ENCODE results near the gene PTH. TPM values are rescaled to one million over a fixed set of nuclear protein-coding genes. Genes with fewer than 3 reads are reported as not detected.

The PTH gene
- total RNA-seq: not detected
- polyA plus RNA-seq: not detected

- Histone ChIP-seq H3K36me3 (ENCODE audit: insufficient read depth, low read length) (no peaks in the 10 kb centered on the region), H3K27me3 (ENCODE audit: insufficient read depth, low read length, poor library complexity, severe bottlenecking) (no peaks in the 10 kb centered on the region), H3K27ac (ENCODE audit: low read depth, low read length) (no peak within 1 kb of the TSS), H3K4me3 (ENCODE audit: low read length) (no peak within 1 kb of the TSS), H3K9me3 (ENCODE audit: low read length) (no peaks in the 10 kb centered on the region), H3K4me1 (ENCODE audit: insufficient read depth, low read length) (no peaks in the 10 kb centered on the region)
- Mint-ChIP-seq H3K4me1 (no peaks in the 10 kb centered on the region), H3K4me3 (no peak within 1 kb of the TSS), H3K36me3 (no peaks in the 10 kb centered on the region), H3K27me3 (peaks cover 12 to 32% of the 10 kb centered on the region in 2 donors), H3K9me3 (peaks cover 0 to 3% (median 0%) of the 10 kb centered on the region in 5 donors), H3K27ac (no peak within 1 kb of the TSS)
- POLR2A ChIA-PET: no interaction called here
- DNase-seq: no peak
- CTCF ChIA-PET: no interaction called here
Measured at GRCh38 chr11:13495929-13496328, at the start of gene PTH. Gene PTH, minus strand, starts transcription at chr11:13495997. Its CDS starts 3,142 bp downstream, at chr11:13492855.

- DNase-seq: no peak
- Mint-ChIP-seq H3K9me3 (peaks cover 4 to 52% (median 21%) of the 10 kb centered on the region in 5 donors), H3K4me3 (no peak overlapping the region), H3K36me3 (peaks cover 2 to 21% (median 3%) of the 10 kb centered on the region in 3 donors), H3K4me1 (no peaks in the 10 kb centered on the region), H3K27ac (no peak overlapping the region), H3K27me3 (peaks cover 12 to 15% of the 10 kb centered on the region in 2 donors)
- no peaks in the 10 kb centered on the region for H3K36me3 ChIP-seq (ENCODE audit: insufficient read depth, low read length)
- no peaks in the 10 kb centered on the region for H3K4me1 ChIP-seq (ENCODE audit: insufficient read depth, low read length)
- CTCF ChIA-PET: no interaction called here
- POLR2A ChIA-PET: no interaction called here
- no peaks in the 10 kb centered on the region for H3K9me3 ChIP-seq (ENCODE audit: low read length)
- no peak overlapping the region for H3K27ac ChIP-seq (ENCODE audit: low read depth, low read length)
- H3K4me3 ChIP-seq (ENCODE audit: low read length): no peak overlapping the region
- no peaks in the 10 kb centered on the region for H3K27me3 ChIP-seq (ENCODE audit: insufficient read depth, low read length, poor library complexity, severe bottlenecking)
Measured at GRCh38 chr11:13538044-13538443, 42.2 kb upstream of the PTH start.

- CTCF ChIA-PET: no interaction called here
- no peak for DNase-seq
- Histone ChIP-seq H3K27ac (ENCODE audit: low read depth, low read length) (no peak overlapping the region), H3K27me3 (ENCODE audit: insufficient read depth, low read length, poor library complexity, severe bottlenecking) (no peaks in the 10 kb centered on the region), H3K4me3 (ENCODE audit: low read length) (no peak overlapping the region), H3K36me3 (ENCODE audit: insufficient read depth, low read length) (no peaks in the 10 kb centered on the region), H3K4me1 (ENCODE audit: insufficient read depth, low read length) (no peaks in the 10 kb centered on the region), H3K9me3 (ENCODE audit: low read length) (no peaks in the 10 kb centered on the region)
- no peak overlapping the region for H3K27ac Mint-ChIP-seq
- H3K4me3 Mint-ChIP-seq: no peak overlapping the region
- H3K36me3 Mint-ChIP-seq: peaks cover 2 to 23% (median 3%) of the 10 kb centered on the region in 3 donors
- peaks cover 7 to 51% (median 22%) of the 10 kb centered on the region in 5 donors for H3K9me3 Mint-ChIP-seq
- POLR2A ChIA-PET: no interaction called here
- H3K4me1 Mint-ChIP-seq: no peaks in the 10 kb centered on the region
- peaks cover 11 to 12% of the 10 kb centered on the region in 2 donors for H3K27me3 Mint-ChIP-seq
Measured at GRCh38 chr11:13535819-13536218, 40.0 kb upstream of the PTH start.

- no peak overlapping the region for H3K27ac Mint-ChIP-seq
Measured at GRCh38 chr11:13534358-13534757, 38.6 kb upstream of the PTH start.

GRCh38 chr11:13525257-13525656 is 29.5 kb upstream of the PTH start:
- Mint-ChIP-seq H3K27ac (no peak overlapping the region), H3K27me3 (peaks cover 0 to 7% of the 10 kb centered on the region in 2 donors), H3K4me1 (no peaks in the 10 kb centered on the region), H3K36me3 (no peaks in the 10 kb centered on the region), H3K9me3 (peaks cover 0 to 14% (median 2%) of the 10 kb centered on the region in 5 donors), H3K4me3 (no peak overlapping the region)
- CTCF ChIA-PET: no interaction called here
- H3K4me1 ChIP-seq (ENCODE audit: insufficient read depth, low read length): no peaks in the 10 kb centered on the region
- no peak overlapping the region for H3K27ac ChIP-seq (ENCODE audit: low read depth, low read length)
- H3K9me3 ChIP-seq (ENCODE audit: low read length): no peaks in the 10 kb centered on the region
- H3K4me3 ChIP-seq (ENCODE audit: low read length): no peak overlapping the region
- DNase-seq: no peak
- H3K27me3 ChIP-seq (ENCODE audit: insufficient read depth, low read length, poor library complexity, severe bottlenecking): no peaks in the 10 kb centered on the region
- POLR2A ChIA-PET: no interaction called here
- H3K36me3 ChIP-seq (ENCODE audit: insufficient read depth, low read length): no peaks in the 10 kb centered on the region

More at GRCh38 chr11:13534358-13534757, 38.6 kb upstream of the PTH start:
- H3K4me1 Mint-ChIP-seq: no peaks in the 10 kb centered on the region
- no peak for DNase-seq
- H3K36me3 Mint-ChIP-seq: peaks cover 2 to 23% (median 3%) of the 10 kb centered on the region in 3 donors
- no peak overlapping the region for H3K4me3 ChIP-seq (ENCODE audit: low read length)
- H3K36me3 ChIP-seq (ENCODE audit: insufficient read depth, low read length): no peaks in the 10 kb centered on the region
- CTCF ChIA-PET: no interaction called here
- H3K4me3 Mint-ChIP-seq: no peak overlapping the region
- H3K27me3 Mint-ChIP-seq: peaks cover 11% of the 10 kb centered on the region in 2 donors
- H3K9me3 ChIP-seq (ENCODE audit: low read length): no peaks in the 10 kb centered on the region
- no peaks in the 10 kb centered on the region for H3K27me3 ChIP-seq (ENCODE audit: insufficient read depth, low read length, poor library complexity, severe bottlenecking)
- H3K4me1 ChIP-seq (ENCODE audit: insufficient read depth, low read length): no peaks in the 10 kb centered on the region
- peaks cover 7 to 54% (median 22%) of the 10 kb centered on the region in 5 donors for H3K9me3 Mint-ChIP-seq
- H3K27ac ChIP-seq (ENCODE audit: low read depth, low read length): no peak overlapping the region
- POLR2A ChIA-PET: no interaction called here

- ChIA-PET POLR2A (no interaction called here), CTCF (no interaction called here)
- H3K36me3 Mint-ChIP-seq: no peaks in the 10 kb centered on the region
- H3K27me3 Mint-ChIP-seq: peaks cover 12 to 48% of the 10 kb centered on the region in 2 donors
- no peaks in the 10 kb centered on the region for H3K27me3 ChIP-seq (ENCODE audit: insufficient read depth, low read length, poor library complexity, severe bottlenecking)
- H3K27ac ChIP-seq (ENCODE audit: low read depth, low read length): no peak overlapping the region
- no peaks in the 10 kb centered on the region for H3K4me1 Mint-ChIP-seq
- peaks cover 0 to 5% (median 0%) of the 10 kb centered on the region in 5 donors for H3K9me3 Mint-ChIP-seq
- H3K36me3 ChIP-seq (ENCODE audit: insufficient read depth, low read length): no peaks in the 10 kb centered on the region
- no peak for DNase-seq
- no peaks in the 10 kb centered on the region for H3K9me3 ChIP-seq (ENCODE audit: low read length)
- no peaks in the 10 kb centered on the region for H3K4me1 ChIP-seq (ENCODE audit: insufficient read depth, low read length)
- H3K4me3 Mint-ChIP-seq: no peak overlapping the region
- no peak overlapping the region for H3K4me3 ChIP-seq (ENCODE audit: low read length)
- H3K27ac Mint-ChIP-seq: no peak overlapping the region
Measured at GRCh38 chr11:13503393-13503792, 7.6 kb upstream of the PTH start.

- Mint-ChIP-seq H3K36me3 (no peaks in the 10 kb centered on the region), H3K27ac (no peak overlapping the region), H3K27me3 (peaks cover 14 to 51% of the 10 kb centered on the region in 2 donors), H3K4me3 (no peak overlapping the region), H3K9me3 (peaks cover 0 to 5% (median 0%) of the 10 kb centered on the region in 5 donors), H3K4me1 (no peaks in the 10 kb centered on the region)
- POLR2A ChIA-PET: no interaction called here
- Histone ChIP-seq H3K4me1 (ENCODE audit: insufficient read depth, low read length) (no peaks in the 10 kb centered on the region), H3K27me3 (ENCODE audit: insufficient read depth, low read length, poor library complexity, severe bottlenecking) (no peaks in the 10 kb centered on the region), H3K9me3 (ENCODE audit: low read length) (no peaks in the 10 kb centered on the region), H3K4me3 (ENCODE audit: low read length) (no peak overlapping the region), H3K36me3 (ENCODE audit: insufficient read depth, low read length) (no peaks in the 10 kb centered on the region), H3K27ac (ENCODE audit: low read depth, low read length) (no peak overlapping the region)
- CTCF ChIA-PET: no interaction called here
- no peak for DNase-seq
Measured at GRCh38 chr11:13502492-13502891, 6.7 kb upstream of the PTH start.

- Mint-ChIP-seq H3K27me3 (peaks cover 5 to 21% of the 10 kb centered on the region in 2 donors), H3K4me3 (no peak overlapping the region), H3K36me3 (no peaks in the 10 kb centered on the region), H3K9me3 (peaks cover 0 to 3% (median 0%) of the 10 kb centered on the region in 5 donors), H3K4me1 (no peaks in the 10 kb centered on the region), H3K27ac (no peak overlapping the region)
- ChIA-PET POLR2A (no interaction called here), CTCF (no interaction called here)
- Histone ChIP-seq H3K27ac (ENCODE audit: low read depth, low read length) (no peak overlapping the region), H3K27me3 (ENCODE audit: insufficient read depth, low read length, poor library complexity, severe bottlenecking) (no peaks in the 10 kb centered on the region), H3K4me3 (ENCODE audit: low read length) (no peak overlapping the region), H3K36me3 (ENCODE audit: insufficient read depth, low read length) (no peaks in the 10 kb centered on the region), H3K9me3 (ENCODE audit: low read length) (no peaks in the 10 kb centered on the region), H3K4me1 (ENCODE audit: insufficient read depth, low read length) (no peaks in the 10 kb centered on the region)
- DNase-seq: no peak
Measured at GRCh38 chr11:13494051-13494450, 1.7 kb downstream of the PTH start.

Measured in CD8-positive, alpha-beta memory T cell (primary cell).